BLaER1 treated with 17β-estradiol and CSF1 and Interleukin-3, amounts not matched to agents 10 nM and 100 nM (cell line): Measurements from ENCODE around the gene PATL2.
A peak's percentile ranks its signal among the peaks of the same experiment; 100 is the strongest.

ENCODE experiments used
- H3K27ac ChIP-seq, 11 experiments: shearing (Covaris generic); formaldehyde crosslinking; 2 replicates each; pipeline ENCODE4 v1.8.1; 2022
- H3K27me3 ChIP-seq, 11 experiments: shearing (Covaris generic); formaldehyde crosslinking; 2 replicates each; pipeline ENCODE4 v1.8.1; 2022
- H3K36me3 ChIP-seq, 11 experiments: shearing (Covaris generic); formaldehyde crosslinking; 2 replicates each; pipeline ENCODE4 v1.8.1; 2022
- H3K4me1 ChIP-seq, 10 experiments: shearing (Covaris generic); formaldehyde crosslinking; 2 replicates each; pipeline ENCODE4 v1.8.1; 2022
- H3K4me2 ChIP-seq, 11 experiments: shearing (Covaris generic); formaldehyde crosslinking; 2 replicates each; pipeline ENCODE4 v1.8.1; 2022
- H3K4me3 ChIP-seq, 10 experiments: shearing (Covaris generic); formaldehyde crosslinking; 2 replicates each; pipeline ENCODE4 v1.8.1; 2022
- H3K9ac ChIP-seq, 11 experiments: shearing (Covaris generic); formaldehyde crosslinking; 2 replicates each; pipeline ENCODE4 v1.8.1; 2022
- H3K9me3 ChIP-seq, 11 experiments: shearing (Covaris generic); formaldehyde crosslinking; replicated peaks in 1 of 11; 2 replicates each; pipeline ENCODE4 v1.8.1; 2022
- H4K20me1 ChIP-seq, 11 experiments: shearing (Covaris generic); formaldehyde crosslinking; 2 replicates each; pipeline ENCODE4 v1.8.1; 2022
- Cebpa-rat ChIP-seq, 11 experiments: shearing (Covaris generic); IDR thresholded peaks; 2 replicates each; pipeline ENCODE4 v1.8.1; 2022

The PATL2 gene

GRCh38 chr15:44715797-44716334, 4.7 kb upstream of the PATL2 start:
- H3K9me3 ChIP-seq: no peaks in the 10 kb centered on the region
- H3K27ac ChIP-seq: no peak overlapping the region; a peak in 1 of 22 replicates
- no peak for TF ChIP-seq Cebpa-rat (IDR thresholded peaks at IDR 0.05)
- peaks cover 59 to 88% (median 68%) of the 10 kb centered on the region in 11 experiments for H4K20me1 ChIP-seq
- no peak overlapping the region for H3K4me3 ChIP-seq
- H3K4me1 ChIP-seq: peaks cover 31 to 76% (median 55%) of the 10 kb centered on the region in 10 experiments
- H3K36me3 ChIP-seq: peaks cover 58 to 81% (median 69%) of the 10 kb centered on the region in 11 experiments
- peak overlapping the region in 8 of 11 experiments; percentile 82 to 97 (median 90); a peak in 10 of 22 replicates for H3K4me2 ChIP-seq
- no peaks in the 10 kb centered on the region for H3K27me3 ChIP-seq
- H3K9ac ChIP-seq: peak overlapping the region in 5 of 11 experiments; percentile 14 to 100 (median 99); a peak in 6 of 22 replicates

GRCh38 chr15:44715142-44715796, 4.1 kb upstream of the PATL2 start:
- Histone ChIP-seq H3K4me3 (peak overlapping the region in 2 of 10 experiments; percentile 87 to 88; a peak in 3 of 20 replicates), H3K9ac (peak overlapping the region in 6 of 11 experiments; percentile 31 to 100 (median 100); a peak in 7 of 22 replicates), H3K4me1 (peaks cover 34 to 70% (median 57%) of the 10 kb centered on the region in 10 experiments), H4K20me1 (peaks cover 59 to 87% (median 68%) of the 10 kb centered on the region in 11 experiments), H3K9me3 (no peaks in the 10 kb centered on the region), H3K27me3 (no peaks in the 10 kb centered on the region), H3K27ac (peak overlapping the region in 4 of 11 experiments; percentile 99 to 100 (median 99); a peak in 5 of 22 replicates), H3K4me2 (peak overlapping the region; percentile 81 to 97 (median 88)), H3K36me3 (peaks cover 58 to 76% (median 67%) of the 10 kb centered on the region in 11 experiments)
- no peak for TF ChIP-seq Cebpa-rat (IDR thresholded peaks at IDR 0.05)

GRCh38 chr15:44713006-44713966, 2.2 kb upstream of the PATL2 start:
- Histone ChIP-seq H3K4me2 (peak overlapping the region; percentile 81 to 97 (median 88)), H3K27me3 (no peaks in the 10 kb centered on the region), H3K9me3 (no peaks in the 10 kb centered on the region), H3K36me3 (peaks cover 45 to 57% (median 48%) of the 10 kb centered on the region in 11 experiments), H3K4me1 (peaks cover 40 to 61% (median 49%) of the 10 kb centered on the region in 10 experiments), H3K27ac (peak overlapping the region; percentile 97 to 100 (median 99)), H3K4me3 (peak overlapping the region; percentile 86 to 98 (median 96)), H4K20me1 (peaks cover 59 to 69% (median 67%) of the 10 kb centered on the region in 11 experiments), H3K9ac (peak overlapping the region; percentile 97 to 100 (median 99))
- no peak for TF ChIP-seq Cebpa-rat (IDR thresholded peaks at IDR 0.05)

- Histone ChIP-seq H3K9ac (peak overlapping the region; percentile 97 to 100 (median 99)), H3K4me1 (peaks cover 39 to 53% (median 46%) of the 10 kb centered on the region in 10 experiments), H4K20me1 (peaks cover 58 to 61% (median 60%) of the 10 kb centered on the region in 11 experiments), H3K27me3 (no peaks in the 10 kb centered on the region), H3K9me3 (no peaks in the 10 kb centered on the region), H3K27ac (peak overlapping the region; percentile 97 to 100 (median 99)), H3K4me2 (peak overlapping the region; percentile 81 to 97 (median 88)), H3K4me3 (peak overlapping the region; percentile 86 to 98 (median 96)), H3K36me3 (peaks cover 37 to 51% (median 45%) of the 10 kb centered on the region in 11 experiments)
- TF ChIP-seq Cebpa-rat (IDR thresholded peaks at IDR 0.05): no peak
These were observed 1.4 kb upstream of the PATL2 start for GRCh38 chr15:44712346-44713005.

GRCh38 chr15:44711743-44712345, 721 bp upstream of the PATL2 start:
- Histone ChIP-seq H3K27ac (peak overlapping the region; percentile 97 to 100 (median 99)), H3K9ac (peak overlapping the region; percentile 97 to 100 (median 99)), H3K9me3 (peaks cover 0 to 2% (median 0%) of the 10 kb centered on the region in 11 experiments; a peak in 1 of 22 replicates), H3K4me2 (peak overlapping the region; percentile 81 to 97 (median 88)), H4K20me1 (peaks cover 51 to 55% (median 54%) of the 10 kb centered on the region in 11 experiments), H3K4me1 (peaks cover 33 to 47% (median 45%) of the 10 kb centered on the region in 10 experiments), H3K4me3 (peak overlapping the region; percentile 86 to 98 (median 96)), H3K27me3 (no peaks in the 10 kb centered on the region), H3K36me3 (peaks cover 30 to 51% (median 40%) of the 10 kb centered on the region in 11 experiments)
- TF ChIP-seq Cebpa-rat (IDR thresholded peaks at IDR 0.05): no peak

- peaks cover 16 to 38% (median 28%) of the 10 kb centered on the region in 11 experiments for H3K36me3 ChIP-seq
- H3K27me3 ChIP-seq: no peaks in the 10 kb centered on the region
- H3K4me1 ChIP-seq: peaks cover 27 to 39% (median 33%) of the 10 kb centered on the region in 10 experiments
- H3K9ac ChIP-seq: peak overlapping the region; percentile 97 to 100 (median 99)
- H3K4me3 ChIP-seq: peak overlapping the region; percentile 86 to 98 (median 96)
- H3K9me3 ChIP-seq: peaks cover under 1 to 16% (median 5%) of the 10 kb centered on the region in 11 experiments; a peak in 13 of 22 replicates
- peaks cover 38 to 41% (median 40%) of the 10 kb centered on the region in 11 experiments for H4K20me1 ChIP-seq
- no peak for TF ChIP-seq Cebpa-rat (IDR thresholded peaks at IDR 0.05)
- peak overlapping the region; percentile 97 to 100 (median 99) for H3K27ac ChIP-seq
- H3K4me2 ChIP-seq: peak overlapping the region; percentile 70 to 93 (median 75)
These were observed 657 bp downstream of the PATL2 start for GRCh38 chr15:44710236-44711095.
